Ramos (cell line): ENCODE measurements around the gene NFATC1.
"Not testable (repeated sequence)": the region's sequence is repeated elsewhere in the genome, so short reads cannot be mapped to it uniquely, and the experiment has no call there.

Experiments
- in situ Hi-C: fragments of 300-500 bp; cut with MboI; formaldehyde crosslinking; loops from one replicate; pipeline ENCODE4 v1.14.3; 2022; ENCODE audit warnings: low sequenced_read_pairs; ENCODE audit not compliant: unreplicated experiment

Gene NFATC1

GRCh38 chr18:79374408-79375171, 21.1 kb upstream of the NFATC1 start:
- in situ Hi-C loops, result no loop called here

GRCh38 chr18:79375441-79376154, 20.1 kb upstream of the NFATC1 start:
- in situ Hi-C loops, result no loop called here

GRCh38 chr18:79376661-79377060, 19.1 kb upstream of the NFATC1 start:
- in situ Hi-C loops, result not testable (repeated sequence)

- in situ Hi-C loops, result no loop called here
Measured at GRCh38 chr18:79377187-79377891, 18.4 kb upstream of the NFATC1 start.

GRCh38 chr18:79378536-79379250, 17.0 kb upstream of the NFATC1 start:
- in situ Hi-C loops, result no loop called here

DNA sequence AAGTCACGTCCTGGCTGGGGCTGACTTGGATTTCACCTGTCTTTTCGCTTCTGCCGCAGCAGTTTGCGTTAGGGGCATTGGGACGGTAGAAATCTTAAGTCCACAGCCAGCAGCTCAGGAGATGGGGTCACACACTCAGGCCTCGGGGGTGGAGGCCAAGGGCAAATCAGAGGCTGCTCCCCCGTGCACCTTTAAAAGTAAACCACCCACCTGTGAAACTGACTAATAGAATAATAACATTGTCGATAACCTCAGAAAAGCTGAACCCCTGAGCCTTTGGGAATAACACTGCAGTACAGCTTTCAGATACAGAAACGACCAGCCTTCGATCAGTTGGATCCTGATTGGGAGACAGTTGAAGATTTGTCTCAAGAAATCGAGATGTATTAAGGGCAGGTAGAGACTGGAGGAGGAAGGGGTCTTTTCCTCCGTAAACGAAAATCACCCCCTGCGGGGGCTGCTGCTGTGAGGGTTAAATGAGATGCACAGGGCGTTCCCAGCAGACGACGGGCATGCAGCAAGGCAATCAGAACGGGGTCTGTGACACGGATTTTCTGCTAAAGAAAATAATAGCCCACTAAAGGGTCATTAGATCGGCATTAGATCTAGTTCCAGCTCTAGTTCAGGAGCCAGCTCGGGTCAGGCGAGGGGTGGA, 16.4 kb upstream of the NFATC1 start:
- in situ Hi-C loops, result no loop called here

DNA sequence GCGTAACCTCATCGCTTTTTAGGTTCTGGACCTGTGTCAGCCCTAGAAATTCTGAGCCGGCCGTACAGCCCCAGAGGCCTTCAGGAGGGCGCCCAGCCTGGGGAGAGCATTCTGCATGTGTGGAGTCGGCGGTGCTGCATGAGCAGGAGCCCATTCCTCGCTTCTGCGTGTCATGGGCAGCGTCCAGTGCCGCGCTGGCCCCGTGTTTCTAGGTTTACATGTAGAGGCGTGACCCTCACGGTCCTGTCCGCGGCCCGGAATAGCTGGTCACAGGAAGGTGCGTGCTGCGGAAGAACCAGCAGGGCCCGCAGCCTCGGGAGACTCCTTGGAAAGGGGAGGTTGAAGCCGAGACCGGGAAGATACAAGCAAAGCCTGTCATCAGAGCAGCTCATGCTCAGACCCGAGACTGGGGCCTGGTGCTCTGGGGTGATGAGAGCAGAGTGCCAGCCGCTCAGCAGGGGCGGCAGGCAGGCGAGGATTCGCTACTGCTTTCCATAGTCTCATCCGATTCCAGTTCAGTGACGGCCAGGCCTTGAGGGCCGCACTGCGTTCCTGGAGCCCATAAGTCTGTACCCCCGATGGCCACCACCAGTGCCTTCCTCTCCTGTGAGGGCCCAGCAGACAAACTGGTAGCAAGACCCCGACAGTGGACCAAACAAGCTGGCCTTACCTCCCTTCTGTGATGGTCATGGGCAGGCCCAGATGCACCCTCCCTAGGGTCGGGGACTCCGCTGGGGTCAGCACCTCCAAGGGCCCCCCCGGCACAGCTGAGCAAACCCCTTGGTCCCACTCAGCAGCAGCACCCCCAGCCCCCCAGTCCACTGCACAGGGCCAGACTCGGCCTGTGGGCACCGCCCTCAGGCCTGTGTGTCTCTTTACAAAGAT, 15.6 kb upstream of the NFATC1 start:
- in situ Hi-C loops, result loop anchor here (5.0 kb wide), 2 partner anchors 147 to 267 kb away; no protein-coding TSS in a partner anchor

DNA sequence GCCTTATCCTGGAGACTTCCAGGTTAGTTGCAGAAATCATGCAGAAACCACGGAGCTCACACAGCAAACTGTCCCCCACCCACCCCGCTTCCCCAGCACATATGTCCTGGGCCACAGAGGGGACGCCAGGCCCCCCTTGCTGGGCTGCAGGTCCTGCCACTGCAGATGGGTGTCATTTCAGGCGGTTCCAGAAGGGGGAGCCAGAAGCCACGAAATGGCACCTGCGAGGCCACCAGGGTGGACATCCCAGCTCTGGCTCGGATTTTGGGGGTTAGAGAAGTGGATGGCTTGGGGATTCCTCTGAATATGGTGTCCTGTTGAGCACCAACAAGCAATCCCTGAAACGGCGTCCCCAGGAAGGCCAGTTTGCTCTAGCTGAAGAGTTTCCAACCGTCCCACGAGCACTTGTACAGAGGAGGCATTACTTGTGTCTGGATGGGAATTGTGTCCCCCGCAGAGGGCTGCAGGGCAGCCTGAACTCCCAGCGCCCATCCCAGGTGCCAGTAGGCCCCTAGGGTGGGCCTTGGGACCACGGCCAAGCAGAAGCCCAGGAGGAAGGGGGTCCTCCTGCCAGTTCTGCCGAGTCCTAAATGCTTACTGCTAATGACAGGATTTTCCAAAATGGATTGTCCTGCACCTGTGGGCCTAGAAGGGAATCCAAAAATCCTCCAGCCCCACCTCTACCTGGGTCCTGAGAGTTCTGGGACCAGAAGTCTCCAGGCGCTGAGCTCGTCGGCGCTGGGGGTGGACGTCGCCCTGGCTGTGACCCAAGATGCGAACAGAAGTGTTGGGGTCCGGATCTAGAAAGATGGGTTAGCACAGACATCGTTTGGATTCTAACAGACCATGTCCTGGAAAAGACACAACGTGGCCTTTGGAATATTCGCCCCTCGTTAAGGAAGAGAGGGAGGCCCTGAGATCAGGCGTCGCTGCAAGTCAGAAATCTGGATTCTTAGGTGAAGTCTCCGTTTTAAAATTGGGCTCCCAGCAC, 14.6 kb upstream of the NFATC1 start:
- in situ Hi-C loops, result loop anchor here (5.0 kb wide), 2 partner anchors 146 to 266 kb away; no protein-coding TSS in a partner anchor

- in situ Hi-C loops, result loop anchor here (5.0 kb wide), 2 partner anchors 145 to 265 kb away; no protein-coding TSS in a partner anchor
Measured at GRCh38 chr18:79381811-79382311, 13.9 kb upstream of the NFATC1 start.

DNA sequence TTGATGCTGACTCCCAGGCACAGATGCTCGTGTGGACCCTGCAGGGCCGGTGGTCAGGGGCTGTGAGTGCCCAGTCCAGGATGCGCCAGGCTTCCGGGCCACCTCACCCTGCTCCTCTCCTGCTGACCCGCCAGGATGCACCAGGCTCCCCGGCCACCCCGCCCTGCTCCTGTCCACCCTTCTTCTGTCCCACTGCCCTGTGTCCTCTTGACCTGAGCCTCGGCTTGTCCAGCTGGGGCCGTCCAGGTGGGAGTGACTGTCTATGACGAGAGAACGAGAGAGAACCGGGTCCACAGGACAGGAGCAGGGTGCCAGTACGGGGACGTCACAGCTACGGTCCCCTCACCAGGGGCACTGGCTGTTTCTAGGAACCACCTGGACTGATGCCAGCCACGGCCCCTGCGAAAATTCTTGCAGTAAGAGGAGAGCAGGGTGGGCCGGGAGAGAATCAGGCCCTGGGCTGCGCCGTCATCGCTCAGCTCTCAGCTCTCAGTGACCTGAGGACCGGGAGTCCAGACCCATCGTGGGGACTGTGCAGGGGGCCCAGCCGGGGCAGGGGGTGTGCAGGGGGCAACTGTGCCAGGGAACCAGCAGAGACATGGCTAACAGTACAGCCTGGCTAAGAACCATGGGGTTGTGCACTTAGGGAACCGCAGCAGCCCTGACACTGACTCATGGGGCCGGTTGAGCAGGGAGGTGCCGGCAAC, 12.9 kb upstream of the NFATC1 start:
- in situ Hi-C loops, result loop anchor here (5.0 kb wide), 2 partner anchors 144 to 264 kb away; no protein-coding TSS in a partner anchor

GRCh38 chr18:79383388-79384056, 12.2 kb upstream of the NFATC1 start:
- in situ Hi-C loops, result loop anchor here (5.0 kb wide), 2 partner anchors 144 to 264 kb away; no protein-coding TSS in a partner anchor

GRCh38 chr18:79384151-79384807, 11.5 kb upstream of the NFATC1 start:
- in situ Hi-C loops, result loop anchor here (5.0 kb wide), 2 partner anchors 143 to 263 kb away; no protein-coding TSS in a partner anchor

GRCh38 chr18:79384834-79385233, 10.9 kb upstream of the NFATC1 start:
- in situ Hi-C loops, result loop anchor here (5.0 kb wide), 2 partner anchors 142 to 262 kb away; no protein-coding TSS in a partner anchor

GRCh38 chr18:79385326-79385707, 10.4 kb upstream of the NFATC1 start:
- in situ Hi-C loops, result no loop called here

DNA sequence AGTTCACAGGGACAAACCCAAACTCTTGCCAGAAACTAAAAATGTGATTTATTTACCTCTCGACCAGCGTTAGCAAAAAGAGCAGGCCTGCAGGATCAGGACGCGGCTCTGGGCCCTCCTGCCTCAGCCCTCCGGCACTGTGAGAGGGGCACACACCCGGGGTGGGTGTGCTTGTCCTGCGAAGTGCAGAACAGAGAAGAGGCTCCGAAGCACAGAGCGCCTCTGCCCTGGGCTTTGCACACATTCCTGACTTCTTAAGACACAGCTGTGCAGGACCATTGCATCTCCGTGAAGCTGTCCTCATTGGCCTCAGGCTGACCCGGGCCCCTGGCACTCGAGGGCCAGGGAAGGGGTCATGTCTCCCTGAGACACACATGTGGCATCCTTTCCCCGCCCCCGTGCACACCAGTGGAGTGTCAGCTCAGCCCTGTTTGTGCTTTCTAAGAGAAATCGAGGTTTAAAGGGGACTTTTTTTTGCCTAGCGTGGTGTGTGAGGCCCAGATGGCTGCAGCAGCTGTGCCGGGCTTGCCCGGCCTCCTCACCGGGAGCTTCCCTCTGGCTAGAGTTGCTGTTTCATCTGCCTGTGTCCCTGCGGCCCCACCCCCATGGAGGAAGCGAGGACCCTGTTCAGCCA, 9.9 kb upstream of the NFATC1 start:
- in situ Hi-C loops, result no loop called here
